Activated naive CD8-positive, alpha-beta T cell treated with anti-CD3 and anti-CD28 coated beads, Interleukin-2, amount 10 ng/mL, durations not matched to agents 7 days and 5 days (primary cell): Measurements from ENCODE around the gene PRKCA. TPM values are rescaled to one million over a fixed set of nuclear protein-coding genes. Genes with fewer than 3 reads are reported as not detected.

ENCODE experiments used
- ATAC-seq: fragments of 150-1000 bp; cut with Tn5 transposase; one replicate; pipeline ENCODE4 v1.10.0; 2021; ENCODE audit warnings: low read depth, moderate library complexity
- POLR2A ChIA-PET: fragments of 350-600 bp; sonication (Branson Sonifier 250); formaldehyde crosslinking; loops from one replicate; lab custom pipeline; 2021; ENCODE audit warnings: antibody characterized with exemption; lab: Charles Lee
- DNase-seq: peaks from one replicate; pipeline ENCODE4 v3.0.0; 2021
- H3K27ac Mint-ChIP-seq: one replicate; pipeline ENCODE4 v1.8.0; 2022; ENCODE audit warnings: mild to moderate bottlenecking, mixed read lengths
- H3K27me3 Mint-ChIP-seq: one replicate; pipeline ENCODE4 v1.8.0; 2022; ENCODE audit warnings: mild to moderate bottlenecking, moderate library complexity, mixed read lengths
- H3K36me3 Mint-ChIP-seq: one replicate; pipeline ENCODE4 v1.8.0; 2021; ENCODE audit warnings: mild to moderate bottlenecking, mixed read lengths
- H3K4me1 Mint-ChIP-seq: one replicate; pipeline ENCODE4 v1.8.0; 2021; ENCODE audit warnings: mixed read lengths
- H3K4me3 Mint-ChIP-seq: one replicate; pipeline ENCODE4 v1.8.0; 2022; ENCODE audit warnings: mild to moderate bottlenecking, moderate library complexity, mixed read lengths
- H3K9me3 Mint-ChIP-seq: one replicate; pipeline ENCODE4 v1.8.0; 2021; ENCODE audit warnings: mixed read lengths
- total RNA-seq, 2 experiments: library from RNA; stranded (reverse); gene quantifications; one replicate each; pipeline ENCODE4 v1.2.3, GENCODE V29; 2021

Gene PRKCA
- total RNA-seq, 2 experiments from 2014 or later: 66.1 to 66.5 TPM

DNA sequence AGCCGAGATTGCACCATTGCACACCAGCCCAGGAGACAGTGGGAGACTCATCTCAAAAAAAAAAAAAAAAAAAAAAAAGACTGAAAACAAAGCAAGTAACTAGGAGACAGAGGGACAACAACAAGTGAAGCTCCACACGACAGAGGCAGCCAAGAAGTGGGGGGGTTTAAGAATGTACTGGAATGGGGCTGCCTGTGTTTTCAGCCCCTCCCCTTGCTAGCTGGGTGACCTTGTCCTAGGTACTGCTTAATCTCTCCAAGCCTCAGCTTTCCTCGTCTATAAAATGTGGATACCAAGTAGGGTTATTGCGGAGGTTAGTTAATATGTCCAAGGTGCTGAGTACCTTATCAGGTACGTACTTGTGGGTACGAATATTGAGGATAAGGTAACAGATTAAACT is 368.7 kb downstream of the PRKCA start:
- POLR2A ChIA-PET: no interaction called here
- DNase-seq (no peak), ATAC-seq (no peak)
- Mint-ChIP-seq H3K27ac (no peak overlapping the region), H3K27me3 (no peaks in the 10 kb centered on the region), H3K9me3 (no peaks in the 10 kb centered on the region), H3K36me3 (peaks cover 23% of the 10 kb centered on the region), H3K4me3 (no peak overlapping the region), H3K4me1 (peaks cover 33% of the 10 kb centered on the region)

DNA sequence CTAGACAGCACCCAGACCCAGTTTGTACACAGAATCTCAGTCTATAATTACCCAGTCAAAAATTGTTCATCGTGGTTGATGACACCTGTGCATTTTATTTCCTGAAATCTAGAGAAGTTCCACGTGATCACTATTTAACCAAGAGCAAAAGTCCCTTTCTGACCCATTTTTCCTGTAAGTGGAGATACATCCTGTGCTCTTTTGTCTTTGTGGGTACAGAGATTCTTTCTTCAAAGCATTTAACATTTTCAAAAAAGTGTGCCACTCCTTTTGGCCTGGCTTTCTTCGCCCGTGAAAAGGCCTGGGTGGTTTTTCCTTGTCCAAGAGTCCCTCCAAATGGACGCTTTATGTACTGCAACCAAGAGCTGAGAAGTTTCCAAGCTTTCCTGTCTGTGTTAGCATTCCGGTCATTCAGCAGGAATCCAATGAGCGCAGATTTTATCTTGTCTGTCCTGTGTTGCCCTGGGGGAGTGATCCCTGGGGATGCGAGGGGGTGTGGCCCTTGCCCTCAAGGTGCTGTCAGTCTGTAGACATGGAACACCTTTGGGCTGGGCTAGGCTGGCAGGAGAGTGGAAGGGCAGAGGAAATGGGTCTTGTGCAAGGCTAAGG is 371.4 kb downstream of the PRKCA start:
- H3K27ac Mint-ChIP-seq: peak overlapping the region; percentile 37
- POLR2A ChIA-PET: no interaction called here
- H3K9me3 Mint-ChIP-seq: peaks cover 4% of the 10 kb centered on the region
- peaks cover 22% of the 10 kb centered on the region for H3K4me1 Mint-ChIP-seq
- peak overlapping the region; percentile 28 for H3K4me3 Mint-ChIP-seq
- DNase-seq (no peak), ATAC-seq (peak; percentile 74)
- H3K36me3 Mint-ChIP-seq: peaks cover 28% of the 10 kb centered on the region
- no peaks in the 10 kb centered on the region for H3K27me3 Mint-ChIP-seq

DNA sequence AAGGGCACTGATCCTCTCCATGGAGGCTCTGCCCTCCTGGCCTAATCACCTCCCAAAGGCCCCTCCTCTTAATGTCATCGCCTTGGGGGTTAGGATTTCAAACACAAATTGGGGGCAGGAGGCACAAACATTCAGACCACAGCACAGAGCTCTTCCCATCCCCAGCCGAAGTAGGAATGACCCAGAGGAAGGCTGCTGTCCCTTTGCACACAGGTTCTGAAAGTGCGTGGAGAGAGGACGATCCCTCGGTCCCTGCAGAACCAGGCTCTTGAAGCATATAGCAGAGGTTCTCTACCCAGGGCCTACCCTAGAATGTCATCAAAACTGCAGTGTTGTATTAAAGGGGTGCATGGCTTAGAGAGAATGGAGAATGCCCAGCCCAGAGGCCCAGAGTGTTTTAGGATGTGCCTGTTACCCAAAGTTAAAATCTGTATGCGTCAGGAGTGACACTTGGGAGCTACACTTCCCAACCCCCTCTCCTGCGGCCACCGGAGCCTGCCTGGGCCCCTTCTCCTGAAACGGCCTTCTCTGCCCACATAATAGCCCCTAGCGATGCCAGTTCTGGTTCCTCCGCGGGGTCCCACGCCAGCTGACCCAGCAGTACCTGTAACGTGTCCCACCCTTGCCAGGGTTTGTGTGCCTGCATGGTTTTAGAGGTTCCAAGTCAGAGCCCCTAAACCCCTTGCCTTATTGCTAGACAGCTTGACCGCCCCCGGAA is 373.0 kb downstream of the PRKCA start:
- Mint-ChIP-seq H3K4me3 (no peak overlapping the region), H3K36me3 (peaks cover 22% of the 10 kb centered on the region), H3K9me3 (peaks cover 4% of the 10 kb centered on the region), H3K27ac (no peak overlapping the region), H3K27me3 (no peaks in the 10 kb centered on the region), H3K4me1 (peaks cover 27% of the 10 kb centered on the region)
- DNase-seq (no peak), ATAC-seq (no peak)
- POLR2A ChIA-PET: no interaction called here

DNA sequence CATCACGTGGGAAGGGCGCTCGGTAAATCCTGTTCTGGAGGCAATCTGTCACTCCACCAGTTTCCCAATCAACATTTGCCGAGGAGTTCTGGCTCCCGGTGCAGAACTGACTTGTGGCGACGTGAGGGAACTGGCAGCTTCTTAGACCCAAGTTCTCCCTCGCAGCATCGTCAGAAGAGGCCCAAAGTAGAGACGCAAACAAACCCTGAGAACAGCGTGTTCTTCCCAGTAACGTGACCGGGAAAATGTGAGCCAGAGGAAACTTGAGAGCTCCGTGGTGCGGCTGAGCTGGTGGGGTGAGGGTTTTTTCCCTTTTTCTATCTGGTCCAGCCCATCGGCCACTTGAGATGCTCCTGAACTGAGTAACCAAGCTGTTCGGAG is 373.6 kb downstream of the PRKCA start:
- DNase-seq (no peak), ATAC-seq (no peak)
- Mint-ChIP-seq H3K36me3 (peaks cover 22% of the 10 kb centered on the region), H3K4me1 (peaks cover 27% of the 10 kb centered on the region), H3K4me3 (no peak overlapping the region), H3K27ac (no peak overlapping the region), H3K27me3 (no peaks in the 10 kb centered on the region), H3K9me3 (peaks cover 4% of the 10 kb centered on the region)
- POLR2A ChIA-PET: no interaction called here

DNA sequence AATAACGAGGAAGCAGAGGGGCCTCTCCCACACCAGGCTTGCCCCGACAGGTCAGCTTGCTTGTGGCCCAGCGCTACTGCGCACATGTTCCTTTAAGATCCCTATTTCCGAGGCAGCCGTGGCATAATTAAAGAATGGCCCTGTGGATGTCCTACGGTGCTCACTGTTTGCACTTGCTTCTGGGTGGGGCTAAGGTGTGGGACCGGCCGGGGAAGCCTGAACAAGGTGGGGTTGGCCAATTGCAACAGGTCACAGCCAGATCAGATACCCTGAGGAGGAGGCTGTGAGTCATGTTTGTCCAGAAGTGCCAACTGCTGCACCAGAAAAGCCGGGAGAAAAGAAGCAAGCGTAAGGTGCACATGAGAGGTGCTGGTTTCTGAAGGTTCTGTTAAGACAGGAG is 374.0 kb downstream of the PRKCA start:
- POLR2A ChIA-PET: no interaction called here
- no peak overlapping the region for H3K27ac Mint-ChIP-seq
- H3K4me3 Mint-ChIP-seq: no peak overlapping the region

DNA sequence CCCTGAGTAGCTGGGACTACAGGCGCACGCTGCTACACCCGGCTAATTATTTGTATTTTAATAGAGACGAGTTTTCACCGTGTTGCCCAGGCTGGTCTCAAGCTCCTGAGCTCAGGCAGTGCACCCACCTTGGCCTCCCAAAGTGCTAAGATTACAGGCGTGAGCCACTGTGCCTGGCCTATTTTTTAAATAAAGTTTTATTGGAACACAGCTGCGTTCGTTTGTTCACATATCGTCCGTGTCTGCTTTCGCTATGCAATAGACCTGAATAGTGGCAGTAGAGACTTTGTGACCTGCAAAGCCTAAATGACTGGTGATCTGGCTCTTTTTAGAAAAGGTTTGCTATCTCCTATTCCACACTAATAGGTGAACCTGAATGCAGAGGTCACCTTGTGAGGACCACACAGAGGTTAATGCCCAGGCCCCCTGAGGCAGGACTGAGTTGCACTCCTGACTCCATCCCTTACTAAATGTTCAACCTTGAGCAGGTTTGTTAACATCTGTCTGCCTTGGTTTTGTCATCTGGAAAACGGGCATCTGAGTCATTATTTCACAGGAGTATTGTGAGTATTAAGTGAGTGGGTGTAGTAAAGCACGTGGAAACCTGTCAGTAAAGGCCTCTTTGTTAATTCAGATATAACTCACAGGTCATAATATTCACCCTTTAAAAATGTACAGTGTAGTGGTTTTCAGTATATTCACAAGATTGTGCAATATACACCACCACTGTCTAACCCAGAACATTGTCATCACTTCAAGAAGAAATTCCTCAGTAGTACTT is 375.0 kb downstream of the PRKCA start:
- Mint-ChIP-seq H3K9me3 (peaks cover 4% of the 10 kb centered on the region), H3K4me3 (no peak overlapping the region), H3K4me1 (peaks cover 24% of the 10 kb centered on the region), H3K27me3 (no peaks in the 10 kb centered on the region), H3K36me3 (peaks cover 22% of the 10 kb centered on the region), H3K27ac (no peak overlapping the region)
- no peak for ATAC-seq
- POLR2A ChIA-PET: no interaction called here
- no peak for DNase-seq

More for the DNA sequence above, 374.0 kb downstream of the PRKCA start:
- DNase-seq (no peak), ATAC-seq (no peak)
- H3K4me1 Mint-ChIP-seq: peaks cover 27% of the 10 kb centered on the region
- H3K9me3 Mint-ChIP-seq: peaks cover 4% of the 10 kb centered on the region
- H3K36me3 Mint-ChIP-seq: peaks cover 22% of the 10 kb centered on the region
- no peaks in the 10 kb centered on the region for H3K27me3 Mint-ChIP-seq

DNA sequence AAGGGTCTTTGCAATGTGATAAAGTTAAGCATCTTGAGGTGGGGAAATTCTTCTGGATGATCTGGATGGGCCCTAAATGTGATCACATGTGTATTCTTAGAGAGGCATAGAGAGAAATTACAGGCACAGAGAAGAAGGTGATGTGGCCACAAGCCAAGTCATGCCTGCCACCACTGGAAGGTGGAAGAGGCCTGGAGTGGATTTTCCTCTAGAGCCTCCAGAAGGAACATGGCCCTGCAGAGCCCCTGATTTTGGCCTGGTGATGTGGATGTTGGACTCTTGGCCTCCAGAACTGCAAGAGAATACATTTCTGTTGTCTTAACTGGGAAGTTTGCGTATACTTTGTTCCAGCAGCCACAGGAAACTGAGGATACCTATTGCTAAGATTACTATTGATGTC is 375.6 kb downstream of the PRKCA start:
- Mint-ChIP-seq H3K9me3 (peaks cover 4% of the 10 kb centered on the region), H3K27me3 (no peaks in the 10 kb centered on the region), H3K4me3 (no peak overlapping the region), H3K4me1 (peaks cover 22% of the 10 kb centered on the region), H3K36me3 (peaks cover 22% of the 10 kb centered on the region), H3K27ac (no peak overlapping the region)
- no peak for DNase-seq
- POLR2A ChIA-PET: no interaction called here
- no peak for ATAC-seq

DNA sequence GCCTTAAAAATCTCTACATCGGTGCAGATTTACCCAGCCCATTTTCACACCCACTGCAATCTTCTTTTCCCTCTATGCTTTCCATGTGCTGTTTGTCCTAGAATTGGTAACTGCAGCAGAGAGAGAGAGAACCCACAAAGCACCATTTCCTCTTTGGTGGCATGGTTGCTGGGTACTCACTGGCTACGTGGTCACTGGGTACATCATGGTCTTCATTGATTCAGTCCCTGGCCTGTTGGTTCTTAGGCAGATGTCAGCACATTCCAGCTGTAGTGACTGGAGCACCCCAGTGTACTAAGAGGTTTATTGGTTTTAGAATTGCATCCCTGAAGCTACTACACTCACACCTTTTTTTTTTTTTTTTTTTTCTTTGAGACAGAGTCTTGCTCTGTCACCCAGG is 376.4 kb downstream of the PRKCA start:
- Mint-ChIP-seq H3K9me3 (peaks cover 4% of the 10 kb centered on the region), H3K36me3 (peaks cover 22% of the 10 kb centered on the region), H3K4me1 (peaks cover 14% of the 10 kb centered on the region), H3K27me3 (no peaks in the 10 kb centered on the region), H3K27ac (no peak overlapping the region), H3K4me3 (no peak overlapping the region)
- POLR2A ChIA-PET: no interaction called here
- ATAC-seq: peak; percentile 22
- no peak for DNase-seq

DNA sequence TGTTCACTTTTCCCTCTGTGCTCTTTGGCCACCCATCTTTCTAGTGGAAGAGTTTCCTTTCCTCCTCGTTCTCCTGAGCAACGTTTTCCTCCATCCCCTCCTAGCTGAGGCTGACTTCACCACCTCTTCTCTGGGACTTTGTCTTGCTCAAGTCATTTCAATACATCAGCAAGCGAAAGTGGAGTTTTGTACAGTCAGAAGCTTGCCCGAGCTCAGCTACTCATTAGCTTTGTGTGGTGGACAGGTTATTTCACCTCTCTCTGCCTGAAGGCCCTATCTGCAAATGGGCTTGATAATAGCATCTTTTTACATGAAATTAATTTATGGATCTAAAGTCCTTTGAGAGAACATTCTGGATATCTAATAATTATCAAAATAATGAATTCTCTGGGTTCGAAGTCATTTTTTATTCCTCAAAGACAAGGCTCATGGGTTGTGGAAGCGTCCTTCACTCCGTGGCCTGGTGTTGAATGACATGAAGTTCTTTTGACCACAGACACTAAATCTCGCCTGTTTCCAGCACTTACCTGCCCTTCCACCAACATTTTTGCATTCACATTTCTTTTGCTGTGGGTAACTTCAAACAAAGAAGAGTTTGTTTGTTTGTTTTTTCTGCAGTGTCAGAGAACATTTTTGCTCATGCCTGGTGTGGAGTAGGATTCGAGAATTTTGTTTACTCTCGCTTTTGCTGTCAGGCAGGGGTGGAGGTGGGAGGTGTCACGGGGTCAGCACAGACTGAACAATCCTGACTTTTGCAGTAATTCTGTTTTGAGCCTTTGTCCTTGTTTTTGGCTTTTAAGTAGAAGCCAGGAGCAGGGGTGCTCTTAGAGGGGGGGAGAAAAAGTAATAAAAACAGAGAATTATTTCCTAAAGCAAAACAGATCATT is 377.5 kb downstream of the PRKCA start:
- no peak for DNase-seq
- Mint-ChIP-seq H3K27me3 (no peaks in the 10 kb centered on the region), H3K9me3 (peaks cover 4% of the 10 kb centered on the region), H3K36me3 (peaks cover 22% of the 10 kb centered on the region), H3K4me3 (no peak overlapping the region), H3K27ac (no peak overlapping the region), H3K4me1 (peaks cover 10% of the 10 kb centered on the region)
- POLR2A ChIA-PET: no interaction called here
- no peak for ATAC-seq

DNA sequence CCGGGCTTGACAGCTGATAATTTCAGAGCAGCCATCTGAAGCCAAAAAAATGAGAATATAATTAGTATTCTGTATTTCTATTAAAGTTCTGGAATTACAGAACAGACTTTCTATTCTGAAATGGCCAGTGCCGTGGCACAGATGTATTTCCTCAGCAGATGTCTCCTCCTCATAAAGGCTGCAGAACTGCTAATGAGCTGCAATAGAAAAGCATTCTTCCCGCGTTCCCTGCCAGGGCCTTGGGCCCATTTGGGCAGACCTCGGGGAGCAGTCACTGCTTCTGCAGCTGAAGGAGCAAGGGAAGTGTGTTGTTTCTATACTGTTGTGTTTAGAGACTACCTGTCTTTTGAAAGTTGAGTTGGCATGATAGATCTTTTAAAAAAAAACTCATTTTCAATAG is 379.9 kb downstream of the PRKCA start:
- no peak for ATAC-seq
- POLR2A ChIA-PET: no interaction called here
- Mint-ChIP-seq H3K27ac (no peak overlapping the region), H3K27me3 (no peaks in the 10 kb centered on the region), H3K4me3 (no peak overlapping the region), H3K9me3 (peaks cover 3% of the 10 kb centered on the region), H3K4me1 (peaks cover 10% of the 10 kb centered on the region), H3K36me3 (peaks cover 16% of the 10 kb centered on the region)
- no peak for DNase-seq

DNA sequence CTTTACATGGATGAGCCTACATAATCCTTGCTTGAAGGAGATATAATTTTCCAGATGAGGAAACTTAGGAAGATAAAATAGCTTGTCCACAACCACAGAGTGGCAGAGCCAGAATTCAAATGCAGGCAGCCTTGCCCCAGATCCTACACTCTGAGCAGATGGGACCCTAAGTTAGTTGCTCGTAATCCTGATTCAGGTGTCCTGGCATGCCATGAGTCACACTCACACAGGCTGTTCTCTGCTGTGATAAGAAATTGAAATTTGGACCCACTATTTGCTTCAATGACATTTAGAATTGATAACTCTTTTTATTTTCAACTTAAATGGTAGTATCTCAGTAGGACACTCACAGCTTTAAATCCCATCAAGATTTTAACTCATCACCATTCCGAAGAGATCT is 381.8 kb downstream of the PRKCA start:
- H3K9me3 Mint-ChIP-seq: no peaks in the 10 kb centered on the region
- DNase-seq: no peak
- no peak overlapping the region for H3K4me3 Mint-ChIP-seq
- POLR2A ChIA-PET: no interaction called here
- H3K27me3 Mint-ChIP-seq: no peaks in the 10 kb centered on the region
- peaks cover 4% of the 10 kb centered on the region for H3K4me1 Mint-ChIP-seq
- no peak for ATAC-seq
- no peak overlapping the region for H3K27ac Mint-ChIP-seq
- H3K36me3 Mint-ChIP-seq: peaks cover 5% of the 10 kb centered on the region

DNA sequence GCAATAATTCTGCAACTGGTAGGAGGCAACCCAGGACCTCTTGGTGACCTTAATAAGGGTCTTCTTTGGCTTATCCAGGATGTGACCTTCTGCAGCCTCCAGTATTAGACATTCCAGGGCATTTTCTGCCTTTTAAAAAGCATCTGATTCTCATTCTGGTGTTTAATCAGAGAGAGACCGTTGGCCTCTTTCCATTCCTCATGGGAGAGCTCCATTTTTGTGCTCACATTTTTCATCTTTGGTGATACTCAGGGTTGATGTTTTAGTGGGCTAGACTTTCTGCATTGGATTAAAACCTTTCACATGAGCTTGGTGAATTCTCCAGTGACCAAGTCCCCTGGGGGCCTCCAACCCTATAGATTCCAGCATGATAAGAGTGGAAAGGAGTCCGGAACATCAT is 382.3 kb downstream of the PRKCA start:
- no peak for DNase-seq
- no peak overlapping the region for H3K27ac Mint-ChIP-seq
- no peaks in the 10 kb centered on the region for H3K27me3 Mint-ChIP-seq
- no peaks in the 10 kb centered on the region for H3K9me3 Mint-ChIP-seq
- POLR2A ChIA-PET: no interaction called here
- H3K4me3 Mint-ChIP-seq: no peak overlapping the region
- H3K4me1 Mint-ChIP-seq: peaks cover under 1% of the 10 kb centered on the region
- ATAC-seq: no peak
- H3K36me3 Mint-ChIP-seq: peaks cover 8% of the 10 kb centered on the region

DNA sequence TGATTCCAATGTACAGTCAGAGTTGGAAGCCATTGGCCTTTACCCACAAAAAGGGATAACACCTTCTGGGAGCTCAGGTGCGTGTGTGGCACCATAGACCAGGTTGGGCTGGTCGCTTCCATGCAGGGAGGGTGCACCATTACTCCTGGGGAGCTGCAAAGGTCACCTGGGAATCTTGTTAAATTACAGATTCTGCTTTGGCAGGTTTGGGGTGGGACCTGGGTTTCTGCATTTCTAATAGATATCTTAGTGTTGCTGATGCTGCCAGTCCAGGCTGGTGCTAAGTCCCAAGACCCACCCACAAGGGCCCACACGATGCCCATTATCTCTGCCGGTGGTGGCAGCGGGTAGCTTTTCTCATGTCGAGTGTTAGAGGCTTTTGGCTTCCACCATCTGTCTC is 384.2 kb downstream of the PRKCA start:
- no peaks in the 10 kb centered on the region for H3K9me3 Mint-ChIP-seq
- H3K27ac Mint-ChIP-seq: no peak overlapping the region
- no peak overlapping the region for H3K4me3 Mint-ChIP-seq
- H3K27me3 Mint-ChIP-seq: no peaks in the 10 kb centered on the region
- peaks cover 16% of the 10 kb centered on the region for H3K36me3 Mint-ChIP-seq
- no peak for ATAC-seq
- no peak for DNase-seq
- POLR2A ChIA-PET: no interaction called here
- H3K4me1 Mint-ChIP-seq: peaks cover 3% of the 10 kb centered on the region
